GM12865 (cell line): ENCODE data around the gene MRM2.

ENCODE experiments used
- DNase-seq: peaks from one replicate; pipeline ENCODE4 v3.0.0; 2010; ENCODE audit warnings: low read depth
- H3K4me3 ChIP-seq: 2 replicates; pipeline ENCODE4 v1.5.1; 2011; ENCODE audit warnings: mild to moderate bottlenecking, low read depth, low read length, control low read depth
- TF ChIP-seq, protein P1 (sequence below): IDR thresholded peaks from 2 replicates; pipeline ENCODE4 v1.5.1; 2011; ENCODE audit warnings: low read length, control low read depth, low read depth, inconsistent platforms; ENCODE audit not compliant: insufficient read depth; ENCODE audit errors: missing control alignments

Gene MRM2

DNA sequence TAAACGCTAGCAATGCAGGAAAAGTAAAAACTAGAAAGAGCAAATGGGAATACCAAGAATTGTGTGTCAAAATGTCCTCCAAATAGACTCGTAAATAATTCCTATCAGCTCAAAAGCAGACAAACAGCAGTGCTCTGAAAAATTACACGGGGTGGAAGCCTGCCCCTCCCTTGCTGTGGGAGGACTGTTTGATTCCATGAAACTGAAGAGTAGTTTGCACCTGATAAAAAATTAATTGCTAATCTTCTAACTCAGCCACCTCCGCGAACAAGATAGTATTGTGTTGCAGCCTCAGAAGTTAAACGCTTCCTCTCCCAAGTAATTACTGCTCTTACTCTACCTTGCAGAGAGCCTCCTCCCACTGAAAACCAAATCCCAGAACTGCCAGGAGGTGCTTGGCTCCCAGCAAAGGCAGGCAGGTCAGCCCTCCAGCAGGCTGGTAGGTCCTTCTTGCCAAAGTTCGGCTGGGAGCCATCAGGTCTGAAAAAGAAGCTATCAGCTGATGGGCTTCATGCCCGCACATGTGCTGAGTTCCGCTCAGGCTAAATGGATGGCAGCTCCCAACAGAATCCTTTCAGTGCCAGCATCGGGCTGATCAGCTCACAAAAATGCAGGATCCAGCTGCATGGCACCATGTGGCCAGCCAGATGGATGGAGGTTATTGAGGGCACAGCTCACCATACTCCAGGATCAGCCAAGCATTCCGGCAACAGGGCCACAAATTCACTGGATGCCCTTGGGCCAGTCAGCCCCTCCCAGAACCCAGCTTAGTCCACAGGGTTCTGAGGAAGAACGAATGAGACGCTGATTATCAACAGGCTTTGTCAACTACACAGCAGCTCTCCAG, 46.4 kb downstream of the MRM2 start:
- no peak overlapping the region for H3K4me3 ChIP-seq
- TF ChIP-seq, protein P1, sequence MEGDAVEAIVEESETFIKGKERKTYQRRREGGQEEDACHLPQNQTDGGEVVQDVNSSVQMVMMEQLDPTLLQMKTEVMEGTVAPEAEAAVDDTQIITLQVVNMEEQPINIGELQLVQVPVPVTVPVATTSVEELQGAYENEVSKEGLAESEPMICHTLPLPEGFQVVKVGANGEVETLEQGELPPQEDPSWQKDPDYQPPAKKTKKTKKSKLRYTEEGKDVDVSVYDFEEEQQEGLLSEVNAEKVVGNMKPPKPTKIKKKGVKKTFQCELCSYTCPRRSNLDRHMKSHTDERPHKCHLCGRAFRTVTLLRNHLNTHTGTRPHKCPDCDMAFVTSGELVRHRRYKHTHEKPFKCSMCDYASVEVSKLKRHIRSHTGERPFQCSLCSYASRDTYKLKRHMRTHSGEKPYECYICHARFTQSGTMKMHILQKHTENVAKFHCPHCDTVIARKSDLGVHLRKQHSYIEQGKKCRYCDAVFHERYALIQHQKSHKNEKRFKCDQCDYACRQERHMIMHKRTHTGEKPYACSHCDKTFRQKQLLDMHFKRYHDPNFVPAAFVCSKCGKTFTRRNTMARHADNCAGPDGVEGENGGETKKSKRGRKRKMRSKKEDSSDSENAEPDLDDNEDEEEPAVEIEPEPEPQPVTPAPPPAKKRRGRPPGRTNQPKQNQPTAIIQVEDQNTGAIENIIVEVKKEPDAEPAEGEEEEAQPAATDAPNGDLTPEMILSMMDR: no peak
- DNase-seq: no peak

DNA sequence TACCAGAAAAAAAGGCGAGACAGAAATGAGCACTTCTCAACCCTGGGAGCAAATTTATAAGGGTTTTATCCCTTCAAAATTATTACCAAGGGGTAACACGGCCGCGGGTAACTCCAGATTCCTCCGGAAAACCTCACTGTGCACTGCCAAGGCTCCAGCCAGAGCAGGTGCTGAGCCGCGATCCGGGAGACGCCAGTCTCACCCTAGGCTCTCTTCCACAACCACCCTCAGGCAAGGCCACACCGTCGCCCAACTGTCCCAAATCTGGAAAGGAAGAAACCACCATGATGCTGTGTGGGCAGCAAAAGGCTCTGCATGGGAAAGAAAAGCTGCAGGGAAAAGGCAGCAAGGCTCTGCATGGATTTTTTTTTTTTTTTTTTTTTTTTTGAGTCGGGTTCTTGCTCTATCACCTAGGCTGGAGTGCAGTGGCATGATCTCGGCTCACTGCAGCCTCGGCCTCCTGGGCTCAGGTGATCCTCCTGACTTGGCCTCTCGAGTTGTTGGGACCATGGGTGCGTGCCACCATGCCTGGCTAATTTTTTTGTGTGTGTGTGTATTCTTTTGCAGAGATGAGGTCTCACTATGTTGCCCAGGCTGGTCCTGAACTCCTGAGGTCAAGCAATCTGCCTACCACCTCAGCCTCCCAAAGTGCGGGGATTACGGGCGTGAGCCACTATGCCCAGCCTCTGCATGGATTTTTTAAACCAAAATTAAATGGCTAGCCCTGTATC, 48.3 kb downstream of the MRM2 start:
- no peak for DNase-seq
- TF ChIP-seq, protein P1: no peak
- H3K4me3 ChIP-seq: no peak overlapping the region

DNA sequence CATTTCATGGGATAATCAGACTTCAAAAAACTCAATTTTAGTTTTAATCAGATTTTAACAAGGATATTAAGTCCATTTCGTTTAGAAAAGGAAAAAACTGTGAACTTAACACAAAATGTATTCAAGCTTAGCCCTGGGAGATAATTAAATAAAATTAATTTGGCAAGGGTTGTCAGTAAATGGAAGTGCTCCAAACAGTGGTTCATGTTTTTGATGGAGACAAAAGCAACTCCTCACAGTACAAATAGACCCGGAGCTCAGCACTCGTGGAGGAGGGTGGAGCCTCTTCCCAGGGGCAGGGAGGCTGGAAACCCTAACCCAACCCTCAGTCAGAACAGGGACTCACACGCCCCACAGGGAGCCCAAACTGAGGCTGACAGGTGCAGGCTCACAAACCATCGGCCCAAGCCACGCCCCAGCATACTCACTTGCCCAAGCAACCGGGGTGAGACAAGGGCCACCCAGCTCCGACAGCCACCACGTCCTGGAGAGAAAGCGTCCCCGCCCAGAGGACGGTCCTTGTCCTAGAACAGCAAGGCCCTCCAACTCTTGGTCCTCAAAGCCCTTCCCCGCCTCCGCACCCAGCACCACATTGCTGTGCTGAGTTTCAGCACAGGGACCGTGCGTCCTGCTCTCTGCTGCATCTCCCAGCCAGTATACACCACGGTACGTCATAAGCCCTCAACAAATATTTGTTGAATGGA, 49.0 kb downstream of the MRM2 start:
- no peak for DNase-seq
- H3K4me3 ChIP-seq: no peak overlapping the region
- TF ChIP-seq, protein P1: no peak

DNA sequence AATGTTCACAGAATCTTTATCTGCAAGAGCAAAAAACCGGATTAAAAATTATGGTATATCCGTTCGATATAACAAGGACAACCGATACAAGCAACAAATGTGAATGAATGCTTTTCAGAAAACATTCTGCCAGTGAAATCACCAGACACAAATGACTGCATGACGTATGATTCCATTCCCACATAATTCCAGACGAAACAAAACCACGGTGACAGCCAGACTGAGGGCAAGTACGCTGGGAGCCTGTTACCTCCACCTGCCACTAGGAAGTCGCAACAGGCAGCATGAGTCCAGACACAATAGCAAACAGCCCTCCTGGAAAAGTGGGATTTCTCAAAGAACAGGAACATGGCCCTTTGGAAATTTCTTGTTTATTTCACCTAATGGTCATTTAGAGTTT, 51.0 kb downstream of the MRM2 start:
- no peak for DNase-seq
- TF ChIP-seq, protein P1: no peak
- no peak overlapping the region for H3K4me3 ChIP-seq

DNA sequence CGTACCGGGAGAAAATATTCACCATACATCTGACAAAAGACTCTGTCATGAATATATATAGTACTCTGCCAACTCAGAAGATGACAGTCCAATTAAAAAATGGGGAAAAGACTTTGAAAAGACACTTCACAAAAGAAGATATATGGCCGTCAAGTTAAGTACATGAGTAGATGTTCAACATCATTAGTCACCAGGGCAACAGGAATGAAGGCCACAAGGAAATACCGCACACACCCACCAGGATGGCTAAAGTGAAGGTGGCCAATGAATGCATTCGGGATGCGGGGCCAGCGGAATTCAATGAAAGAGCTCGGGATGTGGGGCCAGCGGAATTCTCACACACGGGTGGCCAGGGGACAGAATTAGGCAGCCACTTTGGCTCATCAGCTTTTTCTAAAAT, 51.5 kb downstream of the MRM2 start:
- DNase-seq: no peak
- TF ChIP-seq, protein P1: no peak

DNA sequence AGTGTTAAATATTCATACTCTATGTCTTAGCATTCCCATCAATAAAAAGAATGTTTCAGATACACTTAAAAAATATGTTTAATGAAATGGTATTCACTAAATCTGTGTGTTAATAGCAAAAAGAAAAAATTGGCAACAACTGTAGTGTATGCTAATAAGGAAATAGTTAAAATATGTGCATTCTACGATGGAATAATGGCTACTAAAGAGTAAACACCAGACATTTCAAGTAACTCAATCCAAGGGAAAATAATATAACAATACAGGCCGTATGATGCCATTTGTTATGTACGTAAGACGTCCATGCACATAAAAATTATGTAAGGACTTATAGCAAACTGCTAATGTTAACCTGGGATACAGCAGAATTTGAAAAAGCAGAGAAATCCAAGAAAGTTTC, 55.8 kb downstream of the MRM2 start:
- DNase-seq: no peak
- TF ChIP-seq, protein P1: no peak
- no peak overlapping the region for H3K4me3 ChIP-seq

More for the DNA sequence above, 51.5 kb downstream of the MRM2 start:
- H3K4me3 ChIP-seq: no peak overlapping the region
